NOMO-1 treated with DMSO at 0.1 percent for 48 hours (cell line): ENCODE results near the gene TUBA3D.
"Not testable (repeated sequence)": the region's sequence is repeated elsewhere in the genome, so short reads cannot be mapped to it uniquely, and the experiment has no call there.

Source experiments
- DNase-seq: peaks from one replicate; lab custom pipeline; 2025; ENCODE audit not compliant: unreplicated experiment; lab: John Stamatoyannopoulos, UW

TUBA3D gene

GRCh38 chr2:131475831-131476230, at the start of gene TUBA3D:
TUBA3D (plus strand) TSS chr2:131476119; CDS start chr2:131476200, 81 bp downstream.
- no peak for DNase-seq

GRCh38 chr2:131426727-131427126, 49.2 kb upstream of the TUBA3D start:
- no peak for DNase-seq

GRCh38 chr2:131431336-131431735, 44.6 kb upstream of the TUBA3D start:
- no peak for DNase-seq

- not testable (repeated sequence) for DNase-seq
Observed at GRCh38 chr2:131440742-131441468, 35.0 kb upstream of the TUBA3D start.

- DNase-seq: not testable (repeated sequence)
Observed at GRCh38 chr2:131444736-131445514, 31.0 kb upstream of the TUBA3D start.

GRCh38 chr2:131445515-131445797, 30.5 kb upstream of the TUBA3D start:
- not testable (repeated sequence) for DNase-seq

- DNase-seq: no peak
Observed at GRCh38 chr2:131445896-131446295, 30.0 kb upstream of the TUBA3D start.

- not testable (repeated sequence) for DNase-seq
Observed at GRCh38 chr2:131447981-131448380, 27.9 kb upstream of the TUBA3D start.

GRCh38 chr2:131451265-131451949, 24.5 kb upstream of the TUBA3D start:
- not testable (repeated sequence) for DNase-seq

GRCh38 chr2:131454914-131455313, 21.0 kb upstream of the TUBA3D start:
- not testable (repeated sequence) for DNase-seq

- DNase-seq: not testable (repeated sequence)
Observed at GRCh38 chr2:131467722-131468121, 8.2 kb upstream of the TUBA3D start.

GRCh38 chr2:131470944-131471343, 5.0 kb upstream of the TUBA3D start:
- DNase-seq: not testable (repeated sequence)

GRCh38 chr2:131471624-131472023, 4.3 kb upstream of the TUBA3D start:
- not testable (repeated sequence) for DNase-seq

- DNase-seq: not testable (repeated sequence)
Observed at GRCh38 chr2:131473266-131473665, 2.7 kb upstream of the TUBA3D start.

- DNase-seq: not testable (repeated sequence)
Observed at GRCh38 chr2:131476363-131476762, 444 bp downstream of the TUBA3D start.

- not testable (repeated sequence) for DNase-seq
Observed at GRCh38 chr2:131477227-131477626, 1.3 kb downstream of the TUBA3D start.

GRCh38 chr2:131478074-131478849, 2.3 kb downstream of the TUBA3D start:
- DNase-seq: not testable (repeated sequence)

- DNase-seq: not testable (repeated sequence)
Observed at GRCh38 chr2:131478850-131479461, 3.0 kb downstream of the TUBA3D start.

GRCh38 chr2:131480351-131480750, 4.4 kb downstream of the TUBA3D start:
- DNase-seq: not testable (repeated sequence)

- not testable (repeated sequence) for DNase-seq
Observed at GRCh38 chr2:131482506-131483155, 6.7 kb downstream of the TUBA3D start.
